CD4-positive, alpha-beta memory T cell (primary cell): ENCODE results near the gene CLASRP. TPM values are rescaled to one million over a fixed set of nuclear protein-coding genes. Genes with fewer than 3 reads are reported as not detected.

ENCODE experiments used
- CTCF ChIA-PET: fragments of 350-600 bp; sonication (Branson Sonifier 250); formaldehyde crosslinking; loops from one replicate; lab custom pipeline; 2021; ENCODE audit warnings: inconsistent platforms; ENCODE audit not compliant: partially characterized antibody; lab: Charles Lee
- POLR2A ChIA-PET: fragments of 350-600 bp; sonication (Branson Sonifier 250); formaldehyde crosslinking; loops from one replicate; lab custom pipeline; 2021; ENCODE audit not compliant: partially characterized antibody; lab: Charles Lee
- DNase-seq, 5 donors: peaks; one replicate each; pipeline versions ENCODE4 v3.0.0 to v3.0.0-alpha.2; 2020 to 2022; ENCODE audit warnings: mixed read lengths in 1 of 5
- H3K27ac ChIP-seq: one replicate; pipeline ENCODE4 v1.7.0; 2013; ENCODE audit warnings: low read depth, low read length
- H3K27me3 ChIP-seq: 2 replicates; pipeline ENCODE4 v1.7.0; 2013; ENCODE audit warnings: mild to moderate bottlenecking, low read length, moderate library complexity; ENCODE audit not compliant: insufficient read depth
- H3K36me3 ChIP-seq: 2 replicates; pipeline ENCODE4 v1.7.0; 2013; ENCODE audit warnings: mild to moderate bottlenecking, low read length, moderate library complexity; ENCODE audit not compliant: insufficient read depth
- H3K4me1 ChIP-seq: 2 replicates; pipeline ENCODE4 v1.7.0; 2013; ENCODE audit warnings: mild to moderate bottlenecking, low read length, moderate library complexity; ENCODE audit not compliant: insufficient read depth
- H3K4me3 ChIP-seq, 2 donors: one replicate each; pipeline ENCODE4 v1.7.0; 2013; ENCODE audit warnings: low read length in 2 of 2, mild to moderate bottlenecking in 1 of 2
- H3K9me3 ChIP-seq, 2 donors: one replicate each; pipeline ENCODE4 v1.7.0; 2013; ENCODE audit warnings: low read length in 2 of 2, control low read depth in 1 of 2; ENCODE audit not compliant: control insufficient read depth in 1 of 2
- H3K27ac Mint-ChIP-seq, 7 donors: one replicate each; pipeline ENCODE4 v1.8.0; 2020 to 2021; ENCODE audit warnings: mixed read lengths in 7 of 7, mild to moderate bottlenecking in 6 of 7, inconsistent platforms in 3 of 7, moderate library complexity in 3 of 7
- H3K27me3 Mint-ChIP-seq, 2 donors: one replicate each; pipeline ENCODE4 v1.8.0; 2020 to 2021; ENCODE audit warnings: mixed read lengths in 2 of 2
- H3K36me3 Mint-ChIP-seq, 2 donors: one replicate each; pipeline ENCODE4 v1.8.0; 2020 to 2021; ENCODE audit warnings: mixed read lengths in 2 of 2, inconsistent platforms in 1 of 2, mild to moderate bottlenecking in 1 of 2
- H3K4me1 Mint-ChIP-seq, 4 donors: one replicate each; pipeline ENCODE4 v1.8.0; 2020 to 2021; ENCODE audit warnings: mixed read lengths in 4 of 4, mild to moderate bottlenecking in 1 of 4
- H3K4me3 Mint-ChIP-seq, 8 donors: one replicate each; pipeline ENCODE4 v1.8.0; 2020 to 2021; ENCODE audit warnings: mixed read lengths in 8 of 8, mild to moderate bottlenecking in 7 of 8, moderate library complexity in 6 of 8, inconsistent platforms in 3 of 8
- H3K9me3 Mint-ChIP-seq, 8 donors: one replicate each; pipeline ENCODE4 v1.8.0; 2020 to 2021; ENCODE audit warnings: mixed read lengths in 8 of 8, mild to moderate bottlenecking in 5 of 8, inconsistent platforms in 3 of 8, moderate library complexity in 1 of 8
- intact Hi-C: fragments of 100-400 bp; cut with micrococcal nuclease; formaldehyde crosslinking; loops from one replicate; pipeline ENCODE4 v1.15.1; 2023
- polyA plus RNA-seq, 2 donors: library from polyadenylated mRNA; unstranded; fragments of 300-500 nt; fragmentation: Illumina TruSeq; gene quantifications; one replicate each; pipeline ENCODE4 v1.2.3, GENCODE V29; 2021
- total RNA-seq, 2 experiments: library from RNA; stranded (reverse); gene quantifications; one replicate each; pipeline ENCODE4 v1.2.3, GENCODE V29; 2021

Gene CLASRP
- total and polyA plus RNA-seq, 4 experiments from 2014 or later, result 3.8 to 163 (median 84.3) TPM

DNA sequence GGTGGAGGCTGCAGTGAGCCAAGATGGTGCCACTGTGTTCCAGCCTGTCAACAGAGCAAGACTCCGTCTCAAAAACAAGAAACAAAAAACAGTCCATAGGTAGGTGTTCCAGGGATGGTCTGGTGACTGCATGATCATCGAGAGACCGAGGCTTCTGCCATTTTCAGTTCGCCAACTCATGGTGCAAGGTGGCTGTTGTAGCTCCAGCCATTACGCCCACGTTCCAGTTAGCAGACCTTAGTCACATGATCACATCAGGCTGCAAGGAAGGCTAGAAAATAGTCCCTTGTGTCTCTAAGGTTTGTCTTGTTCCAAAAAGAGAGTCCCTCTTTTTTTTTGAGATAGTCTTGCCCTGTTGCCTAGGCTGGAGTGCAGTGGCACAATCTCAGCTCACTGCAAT is 3.1 kb upstream of the CLASRP start:
- intact Hi-C loops, result no loop called here
- H3K27ac ChIP-seq, result no peak overlapping the region
- POLR2A ChIA-PET, result no interaction called here
- H3K27me3 ChIP-seq, result no peaks in the 10 kb centered on the region
- CTCF ChIA-PET, result no interaction called here
- DNase-seq, result no peak
- peaks cover 22% of the 10 kb centered on the region for H3K4me1 ChIP-seq
- Mint-ChIP-seq H3K9me3 (peaks cover 0 to 2% (median 0%) of the 10 kb centered on the region in 8 donors), H3K36me3 (peaks cover 29 to 48% of the 10 kb centered on the region in 2 donors), H3K27ac (peak overlapping the region in 1 of 7 donors; percentile 57), H3K27me3 (no peaks in the 10 kb centered on the region), H3K4me1 (peaks cover 12 to 25% (median 19%) of the 10 kb centered on the region in 4 donors), H3K4me3 (no peak overlapping the region)
- no peak overlapping the region for H3K4me3 ChIP-seq
- H3K36me3 ChIP-seq, result peaks cover 27% of the 10 kb centered on the region
- no peaks in the 10 kb centered on the region for H3K9me3 ChIP-seq

DNA sequence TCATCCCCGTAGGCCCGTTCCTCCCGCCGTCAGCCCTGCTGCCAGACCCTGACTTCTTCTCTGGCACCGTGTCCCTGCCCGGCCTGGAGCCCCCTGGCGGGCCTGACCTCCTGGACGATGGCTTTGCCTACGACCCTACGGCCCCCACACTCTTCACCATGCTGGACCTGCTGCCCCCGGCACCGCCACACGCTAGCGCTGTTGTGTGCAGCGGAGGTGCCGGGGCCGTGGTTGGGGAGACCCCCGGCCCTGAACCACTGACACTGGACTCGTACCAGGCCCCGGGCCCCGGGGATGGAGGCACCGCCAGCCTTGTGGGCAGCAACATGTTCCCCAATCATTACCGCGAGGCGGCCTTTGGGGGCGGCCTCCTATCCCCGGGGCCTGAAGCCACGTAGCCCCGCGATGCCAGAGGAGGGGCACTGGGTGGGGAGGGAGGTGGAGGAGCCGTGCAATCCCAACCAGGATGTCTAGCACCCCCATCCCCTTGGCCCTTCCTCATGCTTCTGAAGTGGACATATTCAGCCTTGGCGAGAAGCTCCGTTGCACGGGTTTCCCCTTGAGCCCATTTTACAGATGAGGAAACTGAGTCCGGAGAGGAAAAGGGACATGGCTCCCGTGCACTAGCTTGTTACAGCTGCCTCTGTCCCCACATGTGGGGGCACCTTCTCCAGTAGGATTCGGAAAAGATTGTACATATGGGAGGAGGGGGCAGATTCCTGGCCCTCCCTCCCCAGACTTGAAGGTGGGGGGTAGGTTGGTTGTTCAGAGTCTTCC is 1.3 kb upstream of the CLASRP start:
- DNase-seq, result no peak
- Mint-ChIP-seq H3K9me3 (peaks cover 0 to 2% (median 0%) of the 10 kb centered on the region in 8 donors), H3K27ac (peak overlapping the region; percentile 8 to 88 (median 65)), H3K4me1 (peaks cover 21 to 40% (median 31%) of the 10 kb centered on the region in 4 donors), H3K36me3 (peaks cover 38 to 50% of the 10 kb centered on the region in 2 donors), H3K4me3 (peak overlapping the region; percentile 31 to 98 (median 62)), H3K27me3 (no peaks in the 10 kb centered on the region)
- Histone ChIP-seq H3K36me3 (peaks cover 39% of the 10 kb centered on the region), H3K9me3 (no peaks in the 10 kb centered on the region), H3K27me3 (no peaks in the 10 kb centered on the region), H3K4me3 (no peak overlapping the region), H3K27ac (no peak overlapping the region), H3K4me1 (peaks cover 34% of the 10 kb centered on the region)
- POLR2A ChIA-PET, result interaction anchor here (1.8 to 2.7 kb wide), 6 partner anchors 10 to 82 kb away, joined by 4 to 31 read pairs (median 16); partner anchors contain the start of genes CLPTM1, GEMIN7, PPP1R37 and RELB
- CTCF ChIA-PET, result interaction anchor here (0.5 to 2.3 kb wide), 3 partner anchors 8 to 619 kb away, joined by 3 to 5 read pairs (median 5); no protein-coding TSS in a partner anchor
- intact Hi-C loops, result loop anchor here (1.0 kb wide), 1 partner anchor 35 kb away; no protein-coding TSS in a partner anchor

DNA sequence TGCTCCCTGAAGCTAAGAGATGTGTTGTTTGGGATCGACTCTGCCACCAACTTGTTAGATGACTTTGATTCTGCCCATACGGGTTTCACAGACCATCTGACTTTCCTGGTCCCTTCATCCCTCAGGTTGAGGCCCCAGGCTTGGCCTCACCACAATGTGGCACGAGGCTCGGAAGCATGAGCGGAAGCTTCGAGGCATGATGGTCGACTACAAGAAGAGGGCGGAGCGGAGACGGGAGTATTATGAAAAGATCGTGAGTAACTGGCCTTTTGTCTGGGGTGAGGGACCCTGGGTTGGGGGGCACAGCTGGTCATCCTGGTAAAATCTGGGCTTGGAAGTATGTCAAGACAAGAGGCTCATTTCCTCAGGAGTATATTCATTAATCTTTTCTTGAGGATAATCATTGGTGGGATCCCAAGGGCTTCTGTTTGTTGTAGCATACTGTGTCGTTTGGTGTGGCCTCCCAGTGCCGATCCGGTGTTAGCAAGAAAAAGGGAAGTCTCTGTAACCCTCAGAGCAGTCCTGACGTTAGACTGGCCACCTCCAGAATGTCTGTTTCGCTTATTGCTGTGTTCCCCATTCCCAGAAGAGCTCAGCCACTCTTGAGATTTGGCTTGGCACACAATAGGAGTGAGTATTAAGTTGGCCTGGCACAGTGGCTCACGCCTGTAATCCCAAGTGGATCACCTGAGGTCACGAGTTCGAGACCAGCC is 1.4 kb downstream of the CLASRP start:
- no peaks in the 10 kb centered on the region for H3K27me3 ChIP-seq
- H3K4me1 ChIP-seq, result peaks cover 34% of the 10 kb centered on the region
- no peaks in the 10 kb centered on the region for H3K9me3 ChIP-seq
- H3K4me3 ChIP-seq, result peak overlapping the region in 1 of 2 donors; percentile 62
- Mint-ChIP-seq H3K4me1 (peaks cover 26 to 51% (median 33%) of the 10 kb centered on the region in 4 donors), H3K4me3 (peak overlapping the region; percentile 95 to 99 (median 98)), H3K27me3 (no peaks in the 10 kb centered on the region), H3K27ac (peak overlapping the region in 6 of 7 donors; percentile 88 to 99 (median 98)), H3K36me3 (peaks cover 32 to 52% of the 10 kb centered on the region in 2 donors), H3K9me3 (peaks cover 0 to 2% (median 0%) of the 10 kb centered on the region in 8 donors)
- peaks cover 38% of the 10 kb centered on the region for H3K36me3 ChIP-seq
- peak overlapping the region; percentile 98 for H3K27ac ChIP-seq
- ChIA-PET POLR2A (interaction anchor here (1.0 to 2.7 kb wide), 7 partner anchors 39 to 150 kb away, joined by 4 to 31 read pairs (median 16); partner anchors contain the start of genes BLOC1S3, CLPTM1, GEMIN7 and PPP1R37), CTCF (interaction anchor here (0.8 to 2.3 kb wide), 8 partner anchors 13 to 88 kb away, joined by 3 to 9 read pairs (median 3); partner anchors contain the start of gene GEMIN7)
- intact Hi-C loops, result no loop called here
- DNase-seq, result no peak

DNA sequence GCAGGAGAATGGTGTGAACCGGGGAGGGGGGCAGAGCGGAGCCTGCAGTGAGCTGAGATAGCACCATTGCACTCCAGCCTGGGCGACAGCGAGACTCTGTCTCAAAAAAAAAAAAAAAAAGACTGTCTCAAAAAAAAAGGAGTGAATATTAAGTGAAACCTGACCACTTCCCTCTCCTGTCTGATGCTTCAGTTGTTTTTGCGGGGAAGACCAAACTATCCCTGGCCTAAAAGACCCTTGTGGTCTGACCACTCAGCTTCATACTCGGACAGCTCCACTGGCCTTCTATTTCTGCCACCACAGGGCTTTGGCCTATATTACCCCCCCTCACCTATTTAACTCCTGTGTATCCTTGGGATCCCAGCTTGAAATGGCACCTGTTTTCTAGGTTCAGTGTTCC is 2.3 kb downstream of the CLASRP start:
- Histone ChIP-seq H3K27me3 (no peaks in the 10 kb centered on the region), H3K9me3 (no peaks in the 10 kb centered on the region), H3K36me3 (peaks cover 42% of the 10 kb centered on the region), H3K4me1 (peaks cover 37% of the 10 kb centered on the region), H3K27ac (peak overlapping the region; percentile 3), H3K4me3 (no peak overlapping the region)
- CTCF ChIA-PET, result interaction anchor here (1.1 to 1.8 kb wide), 2 partner anchors 19 to 38 kb away, joined by 3 to 5 read pairs; partner anchors contain the start of gene GEMIN7
- Mint-ChIP-seq H3K9me3 (peaks cover 0 to 2% (median 0%) of the 10 kb centered on the region in 8 donors), H3K27me3 (no peaks in the 10 kb centered on the region), H3K4me3 (peak overlapping the region in 7 of 8 donors; percentile 48 to 98 (median 63)), H3K36me3 (peaks cover 34 to 56% of the 10 kb centered on the region in 2 donors), H3K4me1 (peaks cover 32 to 60% (median 41%) of the 10 kb centered on the region in 4 donors), H3K27ac (peak overlapping the region in 6 of 7 donors; percentile 68 to 88 (median 77))
- DNase-seq, result no peak
- intact Hi-C loops, result no loop called here
- POLR2A ChIA-PET, result no interaction called here

DNA sequence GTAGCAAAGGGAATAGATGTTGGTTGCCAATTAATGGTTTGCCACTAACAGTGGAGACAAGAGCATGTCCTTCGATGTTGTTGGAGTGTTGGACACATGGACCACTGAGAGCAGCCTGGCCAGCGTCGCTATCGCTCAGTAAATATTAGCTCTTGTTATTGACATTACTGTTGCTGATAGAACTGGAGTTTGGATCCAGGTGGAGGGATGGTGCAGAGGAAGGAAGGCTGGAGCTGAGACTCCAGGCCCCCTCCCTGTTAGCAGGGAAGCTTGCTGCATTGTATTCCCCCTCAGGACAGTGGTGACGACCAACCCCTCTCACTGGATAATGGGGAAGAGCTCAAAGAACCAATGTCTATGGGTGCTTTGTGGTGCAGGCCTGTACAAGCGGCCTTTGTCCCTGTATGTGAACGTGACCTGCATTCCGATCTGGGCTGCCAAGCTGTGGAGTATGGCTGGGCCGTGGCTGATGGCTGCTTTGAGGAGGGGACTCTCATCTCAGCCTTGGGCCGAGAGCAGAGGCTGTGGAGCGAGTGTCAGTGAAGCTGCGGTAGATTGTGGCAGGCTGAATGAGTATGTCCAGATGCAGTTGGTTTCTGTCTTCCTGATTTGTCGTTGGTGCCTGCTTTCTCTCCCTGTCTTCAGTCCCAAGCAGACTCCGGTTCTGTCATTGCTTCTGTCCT is 7.0 kb downstream of the CLASRP start:
- H3K4me3 Mint-ChIP-seq, result no peak overlapping the region
- DNase-seq, result no peak
- H3K4me1 ChIP-seq, result peaks cover 29% of the 10 kb centered on the region
- no peak overlapping the region for H3K27ac ChIP-seq
- peaks cover 28 to 59% of the 10 kb centered on the region in 2 donors for H3K36me3 Mint-ChIP-seq
- H3K4me1 Mint-ChIP-seq, result peaks cover 35 to 62% (median 47%) of the 10 kb centered on the region in 4 donors
- ChIA-PET CTCF (interaction anchor here (1.7 to 1.9 kb wide), 2 partner anchors 14 to 57 kb away, joined by 5 to 8 read pairs; no protein-coding TSS in a partner anchor), POLR2A (interaction anchor here (1.1 kb wide), 1 partner anchor 18 kb away, joined by 3 read pairs; no protein-coding TSS in a partner anchor)
- peaks cover 37% of the 10 kb centered on the region for H3K36me3 ChIP-seq
- no peak overlapping the region for H3K4me3 ChIP-seq
- H3K27me3 ChIP-seq, result no peaks in the 10 kb centered on the region
- H3K27ac Mint-ChIP-seq, result peak overlapping the region in 5 of 7 donors; percentile 30 to 64 (median 57)
- H3K9me3 Mint-ChIP-seq, result no peaks in the 10 kb centered on the region
- no peaks in the 10 kb centered on the region for H3K27me3 Mint-ChIP-seq
- intact Hi-C loops, result no loop called here
- H3K9me3 ChIP-seq, result no peaks in the 10 kb centered on the region

DNA sequence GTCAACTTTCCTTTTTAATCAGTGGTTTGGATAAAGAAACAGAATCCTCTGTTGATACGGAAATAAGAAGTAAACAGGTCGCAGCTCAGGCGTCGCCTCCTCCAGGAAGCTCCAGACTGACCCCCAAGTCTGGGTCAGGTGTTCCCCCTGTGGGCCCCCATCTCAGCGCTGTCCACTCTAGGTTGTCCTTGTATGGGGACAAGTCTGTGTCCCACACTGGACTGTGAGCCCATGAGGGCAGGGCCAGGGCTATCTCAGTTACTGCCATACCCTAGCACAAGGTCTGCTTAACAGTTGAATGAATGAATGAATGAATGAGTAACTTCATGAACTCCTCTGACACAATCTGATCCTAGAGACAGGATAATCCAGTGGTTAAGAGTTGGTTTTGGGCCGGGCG is 7.5 kb downstream of the CLASRP start:
- Histone ChIP-seq H3K27me3 (no peaks in the 10 kb centered on the region), H3K27ac (no peak overlapping the region), H3K9me3 (no peaks in the 10 kb centered on the region), H3K36me3 (peaks cover 34% of the 10 kb centered on the region), H3K4me1 (peaks cover 25% of the 10 kb centered on the region), H3K4me3 (no peak overlapping the region)
- H3K36me3 Mint-ChIP-seq, result peaks cover 25 to 59% of the 10 kb centered on the region in 2 donors
- H3K27me3 Mint-ChIP-seq, result no peaks in the 10 kb centered on the region
- H3K4me1 Mint-ChIP-seq, result peaks cover 32 to 56% (median 44%) of the 10 kb centered on the region in 4 donors
- H3K4me3 Mint-ChIP-seq, result no peak overlapping the region
- H3K9me3 Mint-ChIP-seq, result no peaks in the 10 kb centered on the region
- CTCF ChIA-PET, result interaction anchor here (1.7 to 1.9 kb wide), 2 partner anchors 13 to 57 kb away, joined by 5 to 8 read pairs; no protein-coding TSS in a partner anchor
- intact Hi-C loops, result no loop called here
- no peak for DNase-seq
- POLR2A ChIA-PET, result interaction anchor here (1.1 kb wide), 1 partner anchor 19 kb away, joined by 3 read pairs; no protein-coding TSS in a partner anchor
- H3K27ac Mint-ChIP-seq, result peak overlapping the region in 4 of 7 donors; percentile 57 to 76 (median 64)
